ENCODE results near the gene ATF6. TPM values are rescaled to one million over a fixed set of nuclear protein-coding genes. Genes with fewer than 3 reads are reported as not detected.

ATF6 gene
- total and polyA plus RNA-seq, 3 donors from 2014 or later: 22.6 to 38.2 (median 38.0) TPM

DNA sequence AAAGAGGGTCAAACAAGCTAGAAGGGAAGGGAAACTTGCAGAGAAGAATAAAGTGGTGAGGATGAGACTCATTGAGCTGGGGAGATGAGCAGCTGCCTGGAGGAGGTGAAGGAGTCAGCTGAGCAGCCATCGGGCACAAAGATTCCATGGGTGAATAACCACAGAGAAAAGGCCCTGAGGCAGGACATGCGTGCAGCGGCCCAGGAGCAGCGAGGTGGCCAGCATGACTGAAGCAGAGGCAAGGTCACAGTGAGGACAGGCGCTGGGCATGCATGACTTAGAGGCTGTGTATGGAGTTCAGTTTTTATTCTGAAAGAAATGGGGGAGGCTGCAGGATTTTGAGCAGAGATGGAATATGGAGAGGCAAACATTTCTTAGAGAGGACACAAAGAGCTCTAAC, 232.7 kb downstream of the ATF6 start:
- H3K4me3 ChIP-seq: no peak overlapping the region
- peaks cover 3% of the 10 kb centered on the region for H3K4me1 ChIP-seq
- intact Hi-C loops (cut with DNase I; ENCODE audit: low total_unique reads): no loop called here
- no peak for TF ChIP-seq POLR2A (IDR thresholded peaks at IDR 0.05)
- TF ChIP-seq, protein P1, sequence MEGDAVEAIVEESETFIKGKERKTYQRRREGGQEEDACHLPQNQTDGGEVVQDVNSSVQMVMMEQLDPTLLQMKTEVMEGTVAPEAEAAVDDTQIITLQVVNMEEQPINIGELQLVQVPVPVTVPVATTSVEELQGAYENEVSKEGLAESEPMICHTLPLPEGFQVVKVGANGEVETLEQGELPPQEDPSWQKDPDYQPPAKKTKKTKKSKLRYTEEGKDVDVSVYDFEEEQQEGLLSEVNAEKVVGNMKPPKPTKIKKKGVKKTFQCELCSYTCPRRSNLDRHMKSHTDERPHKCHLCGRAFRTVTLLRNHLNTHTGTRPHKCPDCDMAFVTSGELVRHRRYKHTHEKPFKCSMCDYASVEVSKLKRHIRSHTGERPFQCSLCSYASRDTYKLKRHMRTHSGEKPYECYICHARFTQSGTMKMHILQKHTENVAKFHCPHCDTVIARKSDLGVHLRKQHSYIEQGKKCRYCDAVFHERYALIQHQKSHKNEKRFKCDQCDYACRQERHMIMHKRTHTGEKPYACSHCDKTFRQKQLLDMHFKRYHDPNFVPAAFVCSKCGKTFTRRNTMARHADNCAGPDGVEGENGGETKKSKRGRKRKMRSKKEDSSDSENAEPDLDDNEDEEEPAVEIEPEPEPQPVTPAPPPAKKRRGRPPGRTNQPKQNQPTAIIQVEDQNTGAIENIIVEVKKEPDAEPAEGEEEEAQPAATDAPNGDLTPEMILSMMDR (IDR thresholded peaks at IDR 0.05): no peak
- H3K9me3 ChIP-seq: no peaks in the 10 kb centered on the region
- H3K27ac ChIP-seq: no peak overlapping the region
- no peak for DNase-seq
- WGBS, 2 donors: 92 to 96% methylated on average over 5 of the region's 5 CpGs
- H3K27me3 ChIP-seq: no peaks in the 10 kb centered on the region
- H3K36me3 ChIP-seq (ENCODE audit: low read depth, missing control alignments): no peaks in the 10 kb centered on the region

DNA sequence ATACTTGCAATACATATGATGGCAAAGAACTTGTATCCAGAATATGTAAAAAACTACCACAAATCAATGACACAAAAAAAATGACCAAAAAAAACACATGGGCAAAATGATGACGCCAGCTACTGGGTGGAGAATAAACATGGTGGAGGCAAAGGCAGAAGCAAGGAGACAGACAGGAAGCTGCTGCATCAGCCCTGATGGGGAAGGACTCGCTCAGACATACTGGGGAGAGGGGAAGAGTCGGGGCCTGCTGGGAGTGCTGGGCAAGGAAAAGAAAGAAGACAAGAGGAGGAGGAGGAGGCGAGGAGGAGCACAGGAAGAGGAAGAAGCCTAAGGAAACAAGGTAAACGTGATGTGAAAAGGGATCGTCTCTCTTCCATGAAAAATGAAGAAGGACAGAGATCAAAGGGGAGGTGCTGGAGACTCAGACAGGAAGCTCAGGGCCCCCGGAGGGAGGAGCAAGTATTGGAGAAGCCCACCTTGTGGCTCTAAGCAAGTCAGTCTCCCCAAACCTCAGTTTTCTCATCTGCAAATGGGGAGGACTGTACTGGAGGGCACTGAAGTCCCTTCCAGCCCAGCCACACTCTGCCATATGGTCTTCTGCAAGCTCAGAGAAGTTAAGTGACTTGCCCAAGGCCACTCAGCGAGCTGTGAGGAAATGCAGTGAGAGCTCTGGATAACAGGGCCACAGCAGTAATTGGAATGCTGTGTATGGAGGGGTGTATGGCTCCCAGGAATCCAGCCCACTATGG, 233.4 kb downstream of the ATF6 start:
- intact Hi-C loops (cut with DNase I; ENCODE audit: low total_unique reads): no loop called here
- TF ChIP-seq POLR2A (IDR thresholded peaks at IDR 0.05): no peak
- TF ChIP-seq, protein P1 (IDR thresholded peaks at IDR 0.05): no peak
- Histone ChIP-seq H3K4me1 (no peaks in the 10 kb centered on the region), H3K27me3 (no peaks in the 10 kb centered on the region), H3K27ac (no peak overlapping the region), H3K9me3 (no peaks in the 10 kb centered on the region), H3K36me3 (ENCODE audit: low read depth, missing control alignments) (no peaks in the 10 kb centered on the region), H3K4me3 (no peak overlapping the region)
- WGBS, 2 donors: 78 to 86% methylated on average over 8 of the region's 8 CpGs
- DNase-seq: no peak

DNA sequence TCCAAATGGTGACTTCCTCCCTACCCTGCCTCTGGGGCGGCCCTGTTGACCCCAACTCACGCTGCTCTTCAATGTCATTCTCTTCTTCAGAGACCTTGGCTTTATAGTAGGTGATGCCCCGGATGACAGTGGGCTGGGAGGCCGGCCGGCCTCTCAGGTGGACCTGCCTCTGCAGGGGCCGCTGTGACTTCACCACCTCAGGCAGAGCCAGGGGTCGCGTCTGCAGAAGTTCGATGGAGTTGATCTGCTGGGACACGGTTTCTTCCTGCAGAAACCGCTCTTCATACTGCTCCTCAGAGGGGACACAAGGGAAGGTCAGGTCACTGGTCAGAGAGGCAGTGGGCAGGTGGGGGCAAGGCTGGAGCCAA, 233.9 kb downstream of the ATF6 start:
- Histone ChIP-seq H3K9me3 (no peaks in the 10 kb centered on the region), H3K36me3 (ENCODE audit: low read depth, missing control alignments) (no peaks in the 10 kb centered on the region), H3K4me1 (no peaks in the 10 kb centered on the region), H3K4me3 (no peak overlapping the region), H3K27me3 (no peaks in the 10 kb centered on the region), H3K27ac (no peak overlapping the region)
- no peak for DNase-seq
- 92 to 93% methylated on average over 10 to 11 of the region's 11 CpGs for WGBS, 2 donors
- TF ChIP-seq POLR2A (IDR thresholded peaks at IDR 0.05): no peak
- TF ChIP-seq, protein P1 (IDR thresholded peaks at IDR 0.05): no peak
- intact Hi-C loops (cut with DNase I; ENCODE audit: low total_unique reads): no loop called here

DNA sequence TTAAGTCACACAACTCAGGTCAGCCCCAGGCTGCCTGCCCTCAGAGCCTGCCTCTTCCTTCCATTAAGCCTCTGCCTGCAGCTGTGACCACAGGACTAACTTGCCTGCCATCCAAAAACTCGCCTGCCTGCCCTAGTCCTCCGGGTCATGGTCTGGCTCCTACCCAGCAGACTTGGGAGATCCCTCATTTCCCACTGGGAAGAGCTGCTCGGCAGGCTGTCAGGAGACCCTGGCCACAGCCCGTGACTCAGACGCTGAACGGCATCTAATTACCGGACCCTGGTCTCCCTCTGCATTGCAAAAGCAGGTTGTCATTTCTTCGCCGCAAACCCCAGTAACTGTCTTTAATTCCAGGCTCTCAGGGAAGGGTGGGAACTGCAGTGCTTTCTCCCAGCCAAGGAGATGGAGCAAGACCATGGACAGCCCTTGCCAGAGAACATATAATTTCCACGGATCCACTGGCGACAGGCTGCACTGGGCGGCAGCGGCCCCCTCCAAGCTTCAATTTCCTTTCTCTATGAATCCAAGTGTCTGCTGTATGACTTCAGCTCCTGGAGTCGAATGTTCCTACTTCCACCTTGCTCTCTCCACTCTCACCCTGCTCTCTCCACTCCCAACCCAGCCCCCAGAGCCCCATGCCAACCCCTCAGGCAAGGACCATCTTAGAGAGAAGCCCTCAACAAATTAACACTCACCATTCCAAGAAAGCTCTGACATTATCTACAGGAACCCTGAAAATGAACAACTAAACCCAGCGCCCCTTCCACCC, 237.1 kb downstream of the ATF6 start:
- 80 to 83% methylated on average over 15 of the region's 15 CpGs for WGBS, 2 donors
- intact Hi-C loops (cut with DNase I; ENCODE audit: low total_unique reads): no loop called here
- Histone ChIP-seq H3K4me3 (no peak overlapping the region), H3K4me1 (no peaks in the 10 kb centered on the region), H3K9me3 (no peaks in the 10 kb centered on the region), H3K27ac (peak overlapping the region in 1 of 2 donors; percentile 23), H3K36me3 (ENCODE audit: low read depth, missing control alignments) (no peaks in the 10 kb centered on the region), H3K27me3 (no peaks in the 10 kb centered on the region)
- DNase-seq: no peak
- TF ChIP-seq, protein P1 (IDR thresholded peaks at IDR 0.05): no peak

Data from testis (tissue), 3 donors.